Muscle of leg (tissue), 11 donors: ENCODE results near the gene PGPEP1. TPM values are rescaled to one million over a fixed set of nuclear protein-coding genes. Genes with fewer than 3 reads are reported as not detected.
"Not testable (repeated sequence)": the region's sequence is repeated elsewhere in the genome, so short reads cannot be mapped to it uniquely, and the experiment has no call there.

Source experiments
- DNase-seq: peaks from one replicate; pipeline ENCODE4 v3.0.0; 2013
- H3K27ac ChIP-seq: one replicate; pipeline ENCODE4 v1.5.1; 2013; ENCODE audit warnings: mild to moderate bottlenecking, low read length, control low read depth
- H3K27me3 ChIP-seq: one replicate; pipeline ENCODE4 v1.6.1; 2013; ENCODE audit warnings: low read length; ENCODE audit not compliant: control insufficient read depth, insufficient read depth
- H3K36me3 ChIP-seq: one replicate; pipeline ENCODE4 v1.6.1; 2013; ENCODE audit warnings: low read length; ENCODE audit not compliant: control insufficient read depth, insufficient read depth
- H3K4me1 ChIP-seq: one replicate; pipeline ENCODE4 v1.6.1; 2013; ENCODE audit warnings: low read length; ENCODE audit not compliant: control insufficient read depth, insufficient read depth
- H3K4me3 ChIP-seq: one replicate; pipeline ENCODE4 v1.5.1; 2013; ENCODE audit warnings: low read length, control low read depth
- H3K9me3 ChIP-seq: replicated peaks from 2 replicates; pipeline ENCODE4 v1.6.1; 2013; ENCODE audit warnings: low read depth, low read length; ENCODE audit not compliant: control insufficient read depth
- WGBS: methylation state at CpG from one replicate; pipeline ENCODE4 v1.1.5; 2013; ENCODE audit warnings: missing lambda C conversion rate; ENCODE audit not compliant: insufficient coverage; 5-methylcytosine and 5-hydroxymethylcytosine counted together
- polyA plus RNA-seq, 8 donors: library from polyadenylated mRNA; unstranded; fragments of 120-200 nt; gene quantifications; one replicate each; pipeline versions ENCODE4 v1.2.1 to v1.2.3, GENCODE V29; 2013; ENCODE audit warnings: inconsistent platforms in 1 of 8, low replicate concordance in 1 of 8; ENCODE audit not compliant: insufficient read length in 8 of 8, insufficient read depth in 1 of 8
- total RNA-seq: library from RNA; stranded (reverse); fragments of 120-200 nt; gene quantifications from one replicate; pipeline ENCODE4 v1.2.4, GENCODE V29; 2013

The PGPEP1 gene
- total and polyA plus RNA-seq, 9 donors: 7.7 to 14.9 (median 9.5) TPM

DNA sequence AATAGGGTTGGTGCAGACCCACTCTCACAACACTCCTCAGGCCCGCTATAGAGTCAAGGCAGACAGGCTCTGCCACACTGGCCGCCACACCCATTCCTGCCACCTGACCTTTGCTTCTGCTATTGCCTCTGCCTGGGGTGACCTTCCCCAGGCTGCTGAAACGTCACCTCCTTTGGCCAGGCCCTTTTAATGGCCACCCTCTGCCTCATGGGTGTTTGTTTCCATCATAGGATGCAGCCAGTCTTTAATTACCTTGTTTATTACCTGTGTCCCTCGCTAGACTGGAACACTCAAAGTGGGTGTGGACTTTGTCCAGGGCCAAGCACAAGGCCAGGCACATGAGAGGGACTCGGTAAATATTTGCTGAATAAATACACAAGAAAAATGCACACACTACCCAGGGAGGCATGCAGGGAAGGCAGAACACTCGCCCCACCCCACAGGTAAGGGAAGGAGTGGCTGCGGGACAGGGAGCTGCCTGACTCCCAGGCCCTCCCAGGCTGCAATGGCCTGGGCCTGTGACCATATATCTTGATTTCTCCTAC is 20.7 kb upstream of the PGPEP1 start:
- H3K4me3 ChIP-seq: no peak overlapping the region
- 100% methylated on average over 3 of the region's 7 CpGs for WGBS
- peaks cover 43% of the 10 kb centered on the region for H3K4me1 ChIP-seq

DNA sequence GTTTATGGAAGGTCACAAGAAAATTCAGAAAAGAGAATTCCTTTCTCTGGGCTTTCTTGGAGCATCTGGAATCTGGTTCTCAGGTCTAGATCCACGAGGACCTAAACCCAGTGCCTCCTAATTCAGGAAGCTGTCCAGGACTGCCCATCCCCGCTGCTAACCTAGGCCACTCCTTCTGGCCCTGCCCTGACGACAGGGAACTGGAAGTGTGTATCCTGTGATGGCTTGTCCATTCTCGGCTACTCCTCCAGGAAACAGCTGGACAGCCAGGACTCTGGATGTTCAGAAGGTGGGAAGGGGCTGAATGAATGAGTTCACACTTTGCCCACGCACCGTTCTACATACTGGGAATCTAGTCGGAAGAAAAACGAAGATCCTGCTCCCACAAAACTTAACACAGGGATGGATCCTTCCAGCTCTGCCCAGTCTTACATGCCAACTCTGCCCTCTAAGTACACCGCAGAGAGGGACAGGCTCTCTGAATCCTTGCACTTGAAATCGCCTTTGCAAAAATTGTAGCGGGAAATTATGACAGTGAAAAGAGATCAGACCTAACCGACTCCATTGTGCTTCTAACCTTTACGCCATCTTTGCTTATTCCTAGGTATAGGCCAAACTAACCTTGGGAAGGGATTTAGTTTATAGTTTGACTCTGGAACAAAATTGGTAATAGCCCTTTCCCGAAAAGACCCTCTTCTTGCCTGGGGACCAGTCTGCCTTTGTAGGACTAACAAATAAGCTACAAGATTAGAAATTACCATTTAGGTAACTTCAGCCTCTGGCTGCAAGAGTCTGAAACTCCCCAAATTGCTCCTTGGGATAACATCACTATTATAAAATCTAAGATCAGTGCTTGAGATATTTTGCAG is 19.3 kb upstream of the PGPEP1 start:
- H3K4me1 ChIP-seq: peaks cover 39% of the 10 kb centered on the region
- no peak overlapping the region for H3K4me3 ChIP-seq
- H3K9me3 ChIP-seq: no peaks in the 10 kb centered on the region
- DNase-seq: no peak
- 80% methylated on average over 3 of the region's 14 CpGs for WGBS
- H3K27me3 ChIP-seq: no peaks in the 10 kb centered on the region
- H3K27ac ChIP-seq: peak overlapping the region; percentile 95
- no peaks in the 10 kb centered on the region for H3K36me3 ChIP-seq

More for the DNA sequence above, 20.7 kb upstream of the PGPEP1 start:
- no peaks in the 10 kb centered on the region for H3K27me3 ChIP-seq
- H3K36me3 ChIP-seq: peaks cover 6% of the 10 kb centered on the region
- DNase-seq: no peak
- H3K27ac ChIP-seq: no peak overlapping the region
- H3K9me3 ChIP-seq: no peaks in the 10 kb centered on the region

DNA sequence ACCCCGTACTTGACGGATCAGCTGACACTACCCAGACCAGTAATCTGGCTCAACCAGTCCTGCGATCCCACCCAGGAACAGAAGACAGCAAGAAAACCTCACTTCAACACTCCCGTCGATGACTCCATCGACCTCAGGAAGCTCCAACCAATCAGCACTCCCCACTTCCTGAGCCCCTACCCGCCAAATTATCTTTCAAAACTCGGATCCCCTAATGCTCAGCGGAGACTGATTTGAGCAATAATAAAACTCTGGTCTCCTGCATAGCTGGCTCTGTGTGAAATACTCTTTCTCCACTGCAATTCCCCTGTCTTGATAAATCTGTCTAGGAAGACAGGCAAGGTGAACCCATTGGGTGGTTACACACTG is 18.7 kb upstream of the PGPEP1 start:
- 21% methylated on average over 9 of the region's 9 CpGs for WGBS
- Histone ChIP-seq H3K9me3 (no peaks in the 10 kb centered on the region), H3K4me3 (peak overlapping the region; percentile 97), H3K27me3 (no peaks in the 10 kb centered on the region), H3K36me3 (no peaks in the 10 kb centered on the region), H3K27ac (peak overlapping the region; percentile 95), H3K4me1 (peaks cover 39% of the 10 kb centered on the region)
- DNase-seq: no peak

DNA sequence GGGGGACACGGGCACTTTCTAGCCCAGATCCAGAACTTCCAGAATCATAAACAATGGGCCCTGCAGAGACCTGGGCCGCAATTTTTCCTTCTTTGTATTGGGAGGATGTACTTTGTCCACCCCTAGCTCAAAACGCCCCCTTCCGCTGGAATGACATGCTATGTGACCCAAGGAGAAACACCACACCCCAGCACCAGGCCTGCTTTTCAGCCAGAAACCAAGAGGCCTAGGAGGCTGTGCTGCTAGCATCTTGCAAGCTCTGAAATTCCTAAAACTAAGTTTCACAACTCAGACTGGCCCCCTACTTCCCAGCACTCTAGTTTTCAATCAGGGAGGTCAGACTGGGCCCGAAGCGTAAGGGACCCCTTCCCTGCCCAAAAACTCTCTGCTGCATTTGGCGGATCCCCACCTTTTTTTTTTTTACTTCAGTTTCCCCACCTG is 18.1 kb upstream of the PGPEP1 start:
- Histone ChIP-seq H3K4me1 (peaks cover 39% of the 10 kb centered on the region), H3K4me3 (peak overlapping the region; percentile 97), H3K9me3 (no peaks in the 10 kb centered on the region), H3K27ac (peak overlapping the region; percentile 95), H3K36me3 (no peaks in the 10 kb centered on the region), H3K27me3 (no peaks in the 10 kb centered on the region)
- DNase-seq: peak; percentile 75
- WGBS: 0% methylated on average over 7 of the region's 7 CpGs

DNA sequence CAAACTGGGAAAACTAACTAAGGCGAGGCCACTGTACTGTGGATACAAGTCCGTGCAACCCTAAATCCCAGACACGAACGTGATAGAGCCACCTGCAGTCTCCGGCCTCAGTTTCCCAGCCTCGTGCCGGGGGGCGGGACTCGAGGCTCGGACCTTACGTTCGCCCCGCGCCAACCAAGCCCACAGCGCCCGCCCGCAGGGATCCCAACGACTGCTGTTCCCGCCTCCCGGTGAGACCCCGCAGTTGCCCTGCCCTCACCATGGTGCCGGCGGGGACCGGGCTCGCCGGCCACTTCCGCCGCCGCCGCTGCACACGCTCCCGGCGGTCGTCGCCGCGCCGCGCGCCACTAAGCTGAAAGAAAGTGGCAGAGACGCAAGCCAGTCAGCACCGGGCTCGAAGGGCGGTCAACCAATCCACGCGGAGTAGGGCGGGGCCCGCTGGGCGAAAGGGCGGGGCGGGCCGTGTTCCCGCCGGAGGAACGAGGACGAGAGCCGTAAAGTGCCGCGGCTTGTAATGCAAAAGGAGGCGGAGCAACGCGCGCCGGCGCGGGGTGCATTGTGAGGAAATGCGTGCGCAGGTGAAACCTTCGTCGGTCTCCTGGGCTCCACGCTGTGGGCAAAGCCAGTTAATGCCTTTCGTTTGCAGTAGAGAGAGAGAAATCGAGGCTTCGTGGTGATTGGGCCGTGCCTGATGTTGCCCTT is 17.5 kb upstream of the PGPEP1 start, which contains the start of gene LSM4:
Gene LSM4 (minus strand): TSS at position 318 of the 702 bp plus-strand sequence. CDS start 56 bp downstream, at position 262.
- no peaks in the 10 kb centered on the region for H3K9me3 ChIP-seq
- DNase-seq: peak; percentile 98
- H3K27ac ChIP-seq: peak within 1 kb of the TSS; percentile 95
- H3K4me3 ChIP-seq: peak within 1 kb of the TSS; percentile 97
- H3K4me1 ChIP-seq: peaks cover 37% of the 10 kb centered on the region
- no peaks in the 10 kb centered on the region for H3K36me3 ChIP-seq
- WGBS: under 1% methylated on average over 70 of the region's 75 CpGs
- no peaks in the 10 kb centered on the region for H3K27me3 ChIP-seq

DNA sequence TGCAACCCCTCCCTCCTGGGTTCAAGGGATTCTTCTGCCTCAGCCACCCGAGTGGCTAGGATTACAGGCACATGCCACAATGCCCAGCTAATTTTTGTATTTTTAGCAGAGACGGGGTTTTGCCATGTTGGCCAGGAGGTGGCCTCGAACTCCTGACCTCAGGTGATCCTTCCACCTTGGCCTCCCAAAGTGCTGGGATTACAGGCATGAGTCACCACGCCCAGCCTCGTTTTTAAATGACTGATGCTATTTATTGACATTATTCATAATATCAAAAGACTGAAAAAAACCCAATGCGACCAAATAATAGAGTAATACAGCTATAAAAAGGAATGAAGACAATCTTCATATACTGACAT is 16.0 kb upstream of the PGPEP1 start:
- not testable (repeated sequence) for H3K4me3 ChIP-seq, DNase-seq, H3K27ac ChIP-seq, H3K27me3 ChIP-seq, H3K36me3 ChIP-seq, H3K9me3 ChIP-seq
- H3K4me1 ChIP-seq: peaks cover 37% of the 10 kb centered on the region
- 67% methylated on average over 1 of the region's 6 CpGs for WGBS

DNA sequence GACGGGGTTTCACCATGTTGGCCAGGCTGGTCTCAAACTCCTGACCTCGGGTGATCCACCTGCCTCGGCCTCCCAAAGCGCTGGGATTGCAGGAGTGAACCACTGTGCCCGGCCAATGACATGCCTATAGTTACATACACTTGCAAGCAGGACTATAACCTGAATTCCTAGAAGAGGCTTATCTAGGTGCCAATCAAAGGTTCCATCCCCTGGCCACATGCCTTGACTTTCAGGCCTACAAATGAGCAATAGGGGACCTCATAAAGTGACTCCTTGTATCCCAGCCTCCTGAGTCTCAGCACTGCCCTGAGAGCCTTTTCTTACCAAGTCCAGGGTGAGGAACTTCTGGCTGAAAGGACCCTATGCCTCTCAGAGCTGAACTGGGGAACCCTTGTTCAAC is 13.6 kb upstream of the PGPEP1 start:
- Histone ChIP-seq H3K36me3 (no peaks in the 10 kb centered on the region), H3K4me1 (peaks cover 26% of the 10 kb centered on the region), H3K27me3 (no peaks in the 10 kb centered on the region), H3K9me3 (no peaks in the 10 kb centered on the region), H3K4me3 (no peak overlapping the region), H3K27ac (no peak overlapping the region)
- no peak for DNase-seq
- WGBS: 97% methylated on average over 4 of the region's 5 CpGs

DNA sequence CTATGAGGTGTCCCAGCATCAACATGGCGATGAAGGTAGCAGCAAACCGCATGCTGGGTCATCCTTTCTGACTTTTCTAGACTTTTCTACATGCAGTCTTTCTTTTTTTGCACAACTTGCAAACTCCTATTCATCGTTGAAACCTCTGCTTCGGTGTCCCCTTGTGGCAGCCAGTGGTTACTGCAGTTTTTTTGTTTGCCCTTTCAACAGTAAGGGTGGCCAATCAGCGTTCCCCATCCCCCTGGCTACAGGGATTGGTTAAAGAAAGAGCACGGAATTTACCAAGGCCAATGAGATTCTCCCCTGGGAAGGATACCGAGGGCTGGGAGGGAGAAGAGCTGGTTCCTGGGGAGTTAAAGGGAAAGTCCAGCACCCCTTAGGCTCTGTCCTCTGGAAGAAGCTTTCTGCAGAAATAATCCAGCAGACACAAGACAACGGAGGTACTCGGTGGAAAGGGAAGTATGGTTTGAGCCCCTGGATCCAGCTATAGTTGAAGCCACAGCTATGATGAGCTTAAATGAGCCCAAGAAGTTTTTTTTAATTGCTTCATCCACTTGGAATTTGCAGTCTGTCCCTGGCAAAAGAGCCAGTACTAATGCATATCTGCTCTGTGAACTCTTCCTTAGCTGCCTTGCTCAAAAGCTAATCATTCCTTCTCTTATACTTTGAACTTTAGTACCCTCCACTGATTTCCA is 11.9 kb upstream of the PGPEP1 start:
- 2% methylated on average over 6 of the region's 9 CpGs for WGBS

DNA sequence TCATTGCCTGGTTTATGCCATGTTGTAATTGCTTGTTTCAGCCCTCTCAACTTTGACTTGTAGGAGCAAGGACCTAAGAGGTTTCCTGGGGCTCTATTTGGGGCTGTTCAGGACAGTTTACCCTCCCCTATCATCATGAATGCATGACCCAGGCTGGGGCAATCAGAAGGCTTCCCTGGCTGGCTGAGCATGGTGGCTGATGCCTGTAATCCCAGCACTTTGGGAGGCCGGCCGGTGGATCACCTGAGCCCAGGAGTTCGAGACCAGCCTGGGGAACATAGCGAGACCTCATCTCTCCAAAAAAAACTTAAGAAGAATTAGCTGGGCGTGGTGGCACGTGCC is 11.4 kb upstream of the PGPEP1 start:
- H3K27me3 ChIP-seq: no peaks in the 10 kb centered on the region
- no peaks in the 10 kb centered on the region for H3K36me3 ChIP-seq
- peak overlapping the region; percentile 65 for H3K27ac ChIP-seq
- H3K9me3 ChIP-seq: no peaks in the 10 kb centered on the region
- WGBS: 69% methylated on average over 5 of the region's 6 CpGs
- peaks cover 11% of the 10 kb centered on the region for H3K4me1 ChIP-seq
- DNase-seq: no peak
- peak overlapping the region; percentile 18 for H3K4me3 ChIP-seq

More for the DNA sequence above, 11.9 kb upstream of the PGPEP1 start:
- no peaks in the 10 kb centered on the region for H3K9me3 ChIP-seq
- H3K4me1 ChIP-seq: peaks cover 15% of the 10 kb centered on the region
- peak overlapping the region; percentile 65 for H3K27ac ChIP-seq
- H3K4me3 ChIP-seq: peak overlapping the region; percentile 18
- no peaks in the 10 kb centered on the region for H3K27me3 ChIP-seq
- H3K36me3 ChIP-seq: no peaks in the 10 kb centered on the region
- DNase-seq: peak; percentile 99

DNA sequence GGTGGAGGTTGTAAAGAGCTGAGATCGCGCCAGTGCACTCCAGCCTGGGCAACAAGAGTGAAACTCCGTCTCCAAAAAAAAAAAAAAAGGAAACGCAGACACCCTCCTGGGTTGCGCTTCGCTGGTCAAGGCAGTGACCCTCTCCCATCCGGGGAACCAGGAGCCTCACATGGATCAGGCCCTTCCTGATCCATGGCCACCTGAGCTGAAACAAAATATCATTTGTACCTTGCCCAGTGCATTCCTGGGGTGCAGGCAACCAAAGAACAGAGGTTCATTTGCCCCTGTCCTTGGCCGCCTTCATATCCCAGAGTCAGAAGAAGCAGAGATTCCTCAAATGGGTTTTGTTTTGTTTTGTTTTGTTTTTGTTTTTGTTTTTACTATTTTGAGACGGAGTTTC is 9.5 kb upstream of the PGPEP1 start:
- H3K4me3 ChIP-seq: no peak overlapping the region
- H3K9me3 ChIP-seq: no peaks in the 10 kb centered on the region
- peaks cover 11% of the 10 kb centered on the region for H3K4me1 ChIP-seq
- H3K27me3 ChIP-seq: no peaks in the 10 kb centered on the region
- no peaks in the 10 kb centered on the region for H3K36me3 ChIP-seq
- DNase-seq: no peak
- no peak overlapping the region for H3K27ac ChIP-seq
- WGBS: 83% methylated on average over 4 of the region's 9 CpGs
